Breast epithelium (tissue), 4 donors: Measurements from ENCODE around the gene DCP1A. TPM values are rescaled to one million over a fixed set of nuclear protein-coding genes. Genes with fewer than 3 reads are reported as not detected.
"Not testable (repeated sequence)": the region's sequence is repeated elsewhere in the genome, so short reads cannot be mapped to it uniquely, and the experiment has no call there.

ENCODE experiments used
- DNase-seq, 2 donors: peaks; one replicate each; pipeline ENCODE4 v3.0.0-alpha.2; 2019; ENCODE audit warnings: low spot score in 2 of 2
- H3K27ac ChIP-seq, 2 donors: fragments of 200-600 bp; sonication (generic) in 1 of 2; one replicate each; pipeline ENCODE4 v1.5.1; 2016 to 2019; ENCODE audit warnings: mild to moderate bottlenecking in 1 of 2
- H3K27me3 ChIP-seq, 2 donors: fragments of 200-600 bp; sonication (generic) in 1 of 2; one replicate each; pipeline versions ENCODE4 v1.5.1 to v1.6.0; 2017 to 2019; ENCODE audit warnings: control low read depth in 1 of 2, mild to moderate bottlenecking in 1 of 2
- H3K36me3 ChIP-seq: fragments of 200-600 bp; one replicate; pipeline ENCODE4 v1.5.1; 2019
- H3K4me1 ChIP-seq, 2 donors: fragments of 200-600 bp; sonication (generic); one replicate each; pipeline ENCODE4 v1.5.1; 2016 to 2019; ENCODE audit warnings: control low read depth in 1 of 2
- H3K4me3 ChIP-seq, 3 donors: fragments of 200-600 bp; sonication (generic); 1 replicate in 2 of 3; 2 replicates in 1 of 3; pipeline ENCODE4 v1.5.1; 2016 to 2019; ENCODE audit warnings: mild to moderate bottlenecking in 3 of 3, moderate library complexity in 2 of 3
- H3K9me3 ChIP-seq, 2 donors: fragments of 200-600 bp; sonication (generic) in 1 of 2; one replicate each; pipeline ENCODE4 v1.5.1; 2016 to 2019; ENCODE audit warnings: control low read depth in 1 of 2
- CTCF ChIP-seq, 3 donors: fragments of 450-650 bp; IDR thresholded peaks; one replicate each; pipeline ENCODE4 v1.5.1; 2016 to 2017; ENCODE audit warnings: antibody characterized with exemption in 3 of 3, mild to moderate bottlenecking in 3 of 3, moderate library complexity in 3 of 3
- POLR2A ChIP-seq: fragments of 450-650 bp; IDR thresholded peaks from one replicate; pipeline ENCODE4 v1.6.1; 2016; ENCODE audit warnings: antibody characterized with exemption, mild to moderate bottlenecking, moderate library complexity
- POLR2AphosphoS5 ChIP-seq, 3 donors: sonication (generic); formaldehyde crosslinking; IDR thresholded peaks; one replicate each; pipeline ENCODE4 v1.6.1; 2017; ENCODE audit warnings: antibody characterized with exemption in 3 of 3
- intact Hi-C: fragments of 100-400 bp; cut with DNase I; formaldehyde crosslinking; loops from one replicate; pipeline ENCODE4 v1.15.1; 2023; ENCODE audit warnings: low total_unique reads
- total RNA-seq, 3 donors: library from RNA; depleted of rRNA; stranded (reverse); fragments of >200 nt; gene quantifications; one replicate each; pipeline ENCODE4 v1.1.0, GENCODE V29; 2016

DCP1A gene
- total RNA-seq, 3 donors from 2014 or later: 21.9 to 26.2 (median 24.9) TPM

GRCh38 chr3:53328746-53329145, 18.6 kb downstream of the DCP1A start:
- H3K36me3 ChIP-seq: no peaks in the 10 kb centered on the region
- intact Hi-C loops: no loop called here
- no peak overlapping the region for H3K4me3 ChIP-seq
- no peaks in the 10 kb centered on the region for H3K9me3 ChIP-seq
- H3K27ac ChIP-seq: no peak overlapping the region
- DNase-seq: no peak
- no peaks in the 10 kb centered on the region for H3K27me3 ChIP-seq
- no peaks in the 10 kb centered on the region for H3K4me1 ChIP-seq
- TF ChIP-seq CTCF (IDR thresholded peaks at IDR 0.05) (no peak), POLR2A (no peak), POLR2AphosphoS5 (IDR thresholded peaks at IDR 0.05) (no peak)

- H3K27me3 ChIP-seq, intact Hi-C loops, H3K4me1 ChIP-seq, H3K9me3 ChIP-seq, DNase-seq, H3K36me3 ChIP-seq, H3K4me3 ChIP-seq, H3K27ac ChIP-seq: not testable (repeated sequence)
These were observed 19.4 kb downstream of the DCP1A start for GRCh38 chr3:53327986-53328385.

- no peaks in the 10 kb centered on the region for H3K27me3 ChIP-seq
- no peak for DNase-seq
- no peaks in the 10 kb centered on the region for H3K4me1 ChIP-seq
- no peak overlapping the region for H3K4me3 ChIP-seq
- no peaks in the 10 kb centered on the region for H3K9me3 ChIP-seq
- no peak overlapping the region for H3K27ac ChIP-seq
- H3K36me3 ChIP-seq: no peaks in the 10 kb centered on the region
- TF ChIP-seq CTCF (IDR thresholded peaks at IDR 0.05) (no peak), POLR2AphosphoS5 (IDR thresholded peaks at IDR 0.05) (no peak), POLR2A (no peak)
- intact Hi-C loops: no loop called here
These were observed 23.2 kb downstream of the DCP1A start for GRCh38 chr3:53324105-53324504.

- intact Hi-C loops: no loop called here
- no peak overlapping the region for H3K4me3 ChIP-seq
- peak overlapping the region in 1 of 2 donors; percentile 8 for H3K27ac ChIP-seq
- DNase-seq: no peak
- no peaks in the 10 kb centered on the region for H3K27me3 ChIP-seq
- H3K36me3 ChIP-seq: no peaks in the 10 kb centered on the region
- no peaks in the 10 kb centered on the region for H3K4me1 ChIP-seq
- H3K9me3 ChIP-seq: no peaks in the 10 kb centered on the region
- no peak for TF ChIP-seq CTCF (IDR thresholded peaks at IDR 0.05)
- no peak for TF ChIP-seq POLR2AphosphoS5 (IDR thresholded peaks at IDR 0.05)
- TF ChIP-seq POLR2A: no peak
These were observed 26.6 kb downstream of the DCP1A start for GRCh38 chr3:53320697-53321096.

- peak overlapping the region in 1 of 2 donors; percentile 8 for H3K27ac ChIP-seq
- H3K4me3 ChIP-seq: no peak overlapping the region
- no peaks in the 10 kb centered on the region for H3K9me3 ChIP-seq
- intact Hi-C loops: no loop called here
- TF ChIP-seq POLR2A (no peak), CTCF (IDR thresholded peaks at IDR 0.05) (no peak), POLR2AphosphoS5 (IDR thresholded peaks at IDR 0.05) (no peak)
- no peaks in the 10 kb centered on the region for H3K4me1 ChIP-seq
- H3K27me3 ChIP-seq: no peaks in the 10 kb centered on the region
- DNase-seq: no peak
- no peaks in the 10 kb centered on the region for H3K36me3 ChIP-seq
These were observed 28.8 kb downstream of the DCP1A start for GRCh38 chr3:53318522-53318921.

- H3K4me3 ChIP-seq: no peak overlapping the region
- H3K27ac ChIP-seq: no peak overlapping the region
- no peak for DNase-seq
- intact Hi-C loops: loop anchor here (5.0 kb wide), 1 partner anchor 664 kb away; no protein-coding TSS in a partner anchor
- no peaks in the 10 kb centered on the region for H3K36me3 ChIP-seq
- no peaks in the 10 kb centered on the region for H3K9me3 ChIP-seq
- H3K27me3 ChIP-seq: no peaks in the 10 kb centered on the region
- TF ChIP-seq POLR2AphosphoS5 (IDR thresholded peaks at IDR 0.05) (no peak), POLR2A (no peak), CTCF (IDR thresholded peaks at IDR 0.05) (no peak)
- no peaks in the 10 kb centered on the region for H3K4me1 ChIP-seq
These were observed 34.5 kb downstream of the DCP1A start for GRCh38 chr3:53312832-53313231.
